CD4-positive, alpha-beta T cell treated with Interleukin-12 subunit alpha and Interleukin-12 subunit beta, for 1 hour (primary cell): Measurements from ENCODE around the gene METTL26.
"Not testable (repeated sequence)": the region's sequence is repeated elsewhere in the genome, so short reads cannot be mapped to it uniquely, and the experiment has no call there.

Source experiments
- DNase-seq: peaks from one replicate; pipeline ENCODE4 v3.0.0-alpha.2; 2020

The METTL26 gene

DNA sequence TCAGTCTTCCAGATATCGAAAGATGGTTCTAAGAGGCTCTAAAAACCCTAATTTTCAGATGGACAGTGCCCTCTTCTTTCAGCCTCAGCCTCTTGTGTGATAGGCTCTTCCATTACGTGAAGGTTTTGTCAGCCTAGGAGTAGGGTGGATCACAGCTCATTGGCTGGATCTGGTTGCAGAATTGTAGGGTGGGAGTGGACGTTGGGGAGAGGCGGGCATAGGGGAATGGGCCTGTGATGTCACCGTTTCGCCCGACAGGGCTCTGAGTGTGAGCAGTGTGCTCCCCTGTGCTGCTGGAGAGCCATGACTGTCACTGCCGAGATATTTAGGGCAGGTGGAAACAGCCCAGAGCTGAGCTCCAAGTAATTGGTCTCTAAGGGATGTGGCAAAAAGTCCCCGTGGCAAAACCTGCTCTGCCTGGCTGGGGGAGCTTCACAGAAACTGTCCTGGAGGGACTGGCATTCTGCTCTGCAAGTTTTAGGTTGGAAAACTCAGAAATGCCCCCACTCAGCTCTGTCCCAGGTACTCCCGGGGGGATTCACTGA, 11.5 kb downstream of the METTL26 start:
- DNase-seq, result no peak

DNA sequence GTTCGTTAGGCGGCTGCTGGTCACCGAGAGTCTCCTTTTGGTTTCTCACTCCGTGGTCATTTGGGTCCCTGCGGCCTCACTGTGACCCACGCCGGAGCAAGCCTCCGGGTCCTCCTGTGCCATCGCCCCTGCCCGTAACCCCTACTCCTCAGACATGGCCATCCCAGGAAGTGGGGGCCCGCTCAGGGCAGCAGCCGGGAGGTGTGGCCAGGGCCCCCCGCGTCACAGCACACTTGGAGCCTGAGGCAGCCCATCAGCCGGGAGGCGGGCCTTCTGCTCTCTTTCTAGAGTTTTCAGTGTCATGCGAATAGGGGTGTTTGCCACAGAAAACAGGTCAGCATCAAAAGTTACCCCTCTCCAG, 13.2 kb downstream of the METTL26 start:
- DNase-seq, result no peak

DNA sequence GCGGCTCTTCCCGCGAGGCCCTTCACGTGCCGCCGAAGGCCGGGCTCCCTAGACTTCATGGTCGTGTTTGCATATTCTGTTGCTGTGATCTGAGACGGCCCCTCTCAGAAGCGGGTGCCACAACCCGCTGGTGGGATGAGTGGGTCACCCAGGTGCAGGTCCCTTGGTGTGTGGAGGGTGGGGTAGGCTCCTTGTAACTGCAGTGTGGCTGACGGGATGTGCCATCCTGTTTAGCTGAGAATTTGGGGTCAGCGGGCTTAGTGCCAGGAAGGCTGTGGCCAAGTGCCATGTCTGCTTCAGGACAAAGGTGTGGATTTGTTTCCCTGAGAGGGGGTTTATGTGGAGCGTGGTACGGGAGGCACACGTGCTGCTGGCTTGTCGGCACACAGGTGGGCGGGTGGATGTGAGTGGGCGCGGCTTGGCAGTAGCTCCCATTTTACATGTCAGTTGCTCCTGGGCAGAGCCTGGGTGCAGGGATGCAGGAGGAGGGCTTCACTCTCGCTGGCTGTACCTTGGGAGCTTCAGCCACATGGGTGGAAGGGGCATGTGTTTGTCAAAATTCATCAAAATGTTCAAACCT, 14.5 kb downstream of the METTL26 start:
- DNase-seq, result no peak

DNA sequence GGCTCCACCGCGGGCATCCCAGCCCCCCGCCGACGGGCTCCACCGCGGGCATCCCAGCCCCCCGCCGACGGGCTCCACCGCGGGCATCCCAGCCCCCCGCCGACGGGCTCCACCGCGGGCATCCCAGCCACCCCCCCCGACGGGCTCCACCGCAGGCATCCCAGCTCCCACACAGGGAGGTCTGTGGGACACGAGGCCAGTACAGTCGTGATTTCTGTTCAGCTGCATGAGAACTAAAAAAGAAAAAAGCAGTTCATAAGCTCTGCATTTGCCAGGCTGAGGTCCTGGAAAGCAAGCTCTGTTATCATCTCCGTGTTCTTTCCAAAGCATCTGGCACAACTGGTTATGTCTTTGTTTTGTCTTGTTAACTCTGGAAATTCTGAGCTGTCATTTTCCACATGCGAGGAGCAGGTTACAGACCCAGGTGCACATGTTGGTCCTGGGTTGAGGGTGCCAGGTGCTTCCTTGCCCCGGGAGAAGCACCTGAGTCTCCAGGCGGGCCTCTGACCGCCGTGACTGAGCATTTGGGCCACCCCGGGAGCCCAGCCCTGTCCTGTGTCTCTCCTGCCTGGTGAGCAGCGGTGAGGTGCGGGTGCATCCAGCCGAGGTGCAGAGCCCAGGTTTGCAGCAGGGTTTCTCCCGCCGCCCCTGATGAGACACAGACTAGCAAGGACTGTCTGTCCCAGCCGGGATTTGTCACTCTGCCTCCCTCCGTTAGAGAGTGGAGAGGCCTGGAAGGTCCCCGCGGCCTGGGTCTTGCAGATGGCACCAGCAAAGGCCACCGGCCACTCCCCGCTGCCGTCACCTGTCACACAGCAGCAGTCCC, 15.2 kb downstream of the METTL26 start:
- DNase-seq, result no peak

DNA sequence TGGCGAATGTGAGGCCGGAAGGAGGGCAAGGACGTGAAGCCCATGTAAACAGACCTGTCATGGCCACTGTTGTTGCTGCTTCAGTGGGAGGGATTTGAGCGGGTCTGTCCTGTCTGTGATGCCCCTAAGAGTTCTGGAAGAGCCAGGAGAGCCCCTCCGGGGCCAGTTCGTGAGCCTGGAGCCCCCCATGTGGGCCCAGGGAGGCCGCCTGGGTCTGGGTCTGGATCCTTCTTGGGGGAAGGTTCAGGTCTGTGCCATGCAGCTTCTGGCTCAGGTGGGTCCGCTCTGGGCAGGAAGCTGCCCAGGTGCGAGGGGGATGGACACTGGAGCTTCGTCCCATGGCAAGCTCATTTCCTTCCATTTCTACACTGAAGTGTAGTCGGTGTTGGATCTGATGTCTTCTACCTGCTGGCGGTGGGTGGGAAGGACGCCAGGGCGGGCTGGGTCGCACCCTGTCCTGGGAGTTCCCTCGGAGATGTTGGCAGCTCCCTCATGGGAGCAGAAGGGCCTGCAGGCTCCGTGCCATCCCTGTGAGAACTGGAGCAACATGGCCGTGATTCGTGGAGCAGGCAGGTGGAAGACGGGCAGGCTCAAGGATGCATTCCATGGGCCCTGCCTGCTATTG, 16.5 kb downstream of the METTL26 start:
- no peak for DNase-seq

DNA sequence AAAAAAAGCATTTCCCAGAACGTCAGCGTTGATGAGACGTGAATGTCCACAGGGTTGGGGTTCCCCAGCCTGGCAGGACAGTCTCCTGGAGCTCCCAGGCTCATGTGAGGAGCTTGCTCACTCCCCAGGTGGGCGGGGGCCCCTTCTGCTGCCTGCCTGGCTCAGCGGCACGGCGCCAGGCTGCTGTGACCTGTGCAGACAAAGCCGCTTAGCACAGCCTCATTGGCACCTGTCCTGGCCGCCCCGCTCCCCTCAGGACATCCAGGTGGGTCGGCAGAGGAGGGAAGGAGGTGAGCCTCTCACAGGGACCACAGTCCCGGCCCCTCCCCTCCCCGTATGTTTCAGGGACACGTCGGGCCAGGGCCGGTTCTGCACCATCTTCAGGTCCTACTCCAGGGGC, 18.2 kb downstream of the METTL26 start:
- no peak for DNase-seq

DNA sequence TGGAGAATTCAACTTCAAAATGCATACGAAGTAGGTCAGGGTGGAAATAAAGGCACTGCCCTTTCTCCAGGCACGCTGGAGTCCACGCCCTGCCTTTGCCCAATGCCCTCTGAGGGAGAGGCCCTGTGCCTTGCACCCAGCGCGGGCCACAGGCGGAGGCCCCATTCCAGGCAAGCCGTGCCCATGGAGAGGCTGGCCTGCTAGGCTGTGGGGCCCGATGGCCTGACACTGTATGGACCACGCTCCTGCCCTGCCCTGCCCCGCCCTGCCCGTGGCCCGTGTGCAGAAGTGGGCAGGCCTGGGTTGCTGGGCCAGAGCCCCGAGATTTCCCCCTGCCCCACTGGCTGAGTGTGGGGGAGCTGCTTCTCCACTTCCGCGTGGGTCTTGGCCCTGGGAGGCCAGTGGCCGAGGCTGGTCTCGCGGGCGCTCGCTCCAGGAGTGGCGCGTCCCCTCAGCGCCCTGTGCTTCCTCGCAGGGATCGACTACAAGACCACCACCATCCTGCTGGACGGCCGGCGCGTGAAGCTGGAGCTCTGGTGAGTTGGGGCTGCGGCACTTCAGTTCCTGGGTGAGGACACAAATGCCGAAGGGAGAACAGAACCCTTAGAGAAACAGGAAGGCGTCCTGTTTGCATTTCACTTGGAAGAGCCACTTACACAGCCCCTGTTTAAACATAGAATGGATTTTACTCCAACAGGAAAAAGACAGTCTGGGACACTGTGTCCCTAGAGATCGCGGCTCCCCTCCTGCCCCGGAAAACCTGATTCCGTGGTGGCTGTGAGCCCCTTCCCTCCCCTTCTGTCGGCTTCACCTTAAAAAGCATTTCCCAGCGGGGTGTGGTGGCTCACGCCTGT, 19.1 kb downstream of the METTL26 start:
- DNase-seq, result no peak

DNA sequence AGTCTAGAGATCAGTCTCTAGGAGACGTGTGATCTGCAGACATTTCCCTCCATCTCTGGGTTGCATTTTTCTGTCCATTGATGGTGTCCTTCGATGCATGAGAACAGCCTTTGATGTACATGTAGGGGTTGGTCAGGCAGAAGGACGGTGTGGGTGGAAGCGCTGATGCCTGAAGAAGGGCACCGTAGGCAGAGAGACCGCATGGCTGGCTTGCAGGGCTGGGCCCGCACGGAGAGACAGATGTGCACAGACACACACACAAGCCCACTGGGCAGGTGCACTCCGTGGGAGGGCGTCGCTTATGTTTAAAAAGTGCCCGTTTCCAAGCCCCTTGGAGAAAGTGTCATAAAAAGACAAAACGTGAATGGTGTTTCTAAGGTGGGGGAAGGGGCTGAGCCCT, 21.0 kb downstream of the METTL26 start:
- DNase-seq, result no peak

DNA sequence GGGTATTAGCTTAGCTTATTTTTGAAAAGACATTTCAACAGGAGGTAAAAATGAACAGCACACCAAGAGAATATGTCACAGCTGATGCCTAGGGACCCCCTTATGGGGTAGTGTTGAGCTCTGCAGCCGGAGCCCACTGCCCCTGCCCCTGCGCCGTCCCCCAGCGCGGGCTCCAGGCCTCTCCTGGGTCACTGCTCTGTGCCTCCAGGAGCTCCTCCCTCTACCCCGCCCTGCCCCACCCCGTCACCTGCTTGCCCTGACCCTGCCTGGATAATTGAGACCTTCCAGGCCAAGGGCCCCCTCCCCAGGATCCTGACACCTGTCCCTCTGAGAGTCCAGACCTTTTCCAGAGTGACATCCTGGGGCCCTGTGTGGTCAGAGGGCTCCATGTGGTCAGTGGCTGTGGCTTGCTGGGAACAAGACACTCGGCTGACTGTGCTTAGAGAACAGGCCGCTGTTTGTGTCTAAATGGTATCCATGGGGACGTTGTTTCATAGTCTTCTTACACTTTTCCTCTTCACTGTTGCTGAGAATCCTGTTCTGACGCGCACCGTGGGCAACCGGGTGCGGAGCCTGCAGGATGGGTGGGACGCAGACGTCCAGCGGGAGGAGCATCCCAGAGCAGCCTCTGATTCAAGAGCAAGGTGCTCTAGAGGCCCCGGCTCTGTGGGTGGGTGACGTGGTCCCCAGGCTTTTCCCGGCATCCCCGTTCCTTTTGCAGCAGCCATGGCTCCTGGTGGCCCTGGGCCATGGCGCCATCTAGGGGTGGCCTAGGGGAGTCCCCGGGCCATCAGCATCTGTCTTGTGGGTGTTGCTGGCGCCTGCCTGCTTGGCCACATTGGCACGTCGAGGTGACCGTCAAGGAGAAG, 25.4 kb downstream of the METTL26 start:
- DNase-seq, result peak; percentile 62

DNA sequence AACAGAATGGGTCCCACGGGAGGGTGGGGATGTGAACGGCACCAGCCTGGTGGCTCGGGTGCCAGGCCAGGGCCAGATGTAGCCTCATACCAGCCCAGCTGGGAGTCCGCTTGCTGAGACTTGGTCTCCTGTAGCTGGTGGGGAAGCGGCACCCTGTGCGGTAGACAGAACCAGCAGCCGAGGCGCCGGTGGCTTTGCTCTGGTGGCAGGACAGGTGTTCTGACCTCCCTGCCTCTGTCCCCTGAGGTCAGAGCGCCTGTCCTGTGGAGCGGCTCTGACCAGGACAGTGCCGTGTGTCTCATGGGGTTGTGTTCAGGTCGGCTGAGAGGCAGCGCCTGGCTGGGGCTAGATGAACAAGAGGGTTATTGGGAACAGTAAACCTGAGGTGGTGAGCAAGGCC, 26.1 kb downstream of the METTL26 start:
- DNase-seq, result no peak

DNA sequence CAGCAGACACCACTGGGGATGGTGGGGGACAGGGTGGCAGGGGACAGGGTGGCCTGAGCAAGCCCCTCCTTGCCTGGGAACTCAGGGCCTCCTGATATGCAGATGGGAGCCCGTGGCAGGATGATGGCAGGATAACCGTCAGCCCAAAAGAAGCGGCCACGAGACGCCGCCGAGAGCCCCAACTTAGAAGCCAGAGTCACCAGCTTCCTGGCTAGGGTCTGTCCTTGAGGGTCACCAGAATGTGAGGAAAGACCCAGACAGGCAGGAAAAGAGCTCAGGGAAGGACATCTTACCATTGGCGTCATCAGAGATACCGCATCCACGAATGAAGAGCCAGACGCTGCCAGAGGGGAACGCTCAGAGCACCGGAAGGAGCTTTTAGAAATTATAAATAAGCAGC, 26.8 kb downstream of the METTL26 start:
- DNase-seq, result no peak

DNA sequence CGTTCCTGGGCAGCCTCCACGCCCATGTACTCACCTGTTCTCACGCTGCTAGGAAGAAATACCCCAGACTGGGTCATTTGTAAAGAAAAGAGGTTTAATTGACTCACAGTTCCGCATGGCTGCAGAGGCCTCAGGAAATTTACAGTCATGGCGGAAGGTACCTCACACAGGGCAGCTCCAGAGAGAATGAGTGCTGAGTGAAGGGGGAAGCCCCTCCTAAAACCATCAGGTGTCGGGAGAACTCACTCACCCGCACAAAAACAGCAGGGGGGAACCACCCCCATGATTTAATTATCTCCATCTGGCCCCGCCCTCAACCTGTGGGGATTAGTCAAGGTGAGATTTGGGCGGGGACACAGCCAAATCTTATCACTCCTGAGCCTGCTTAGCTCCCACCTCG, 28.1 kb downstream of the METTL26 start:
- no peak for DNase-seq

DNA sequence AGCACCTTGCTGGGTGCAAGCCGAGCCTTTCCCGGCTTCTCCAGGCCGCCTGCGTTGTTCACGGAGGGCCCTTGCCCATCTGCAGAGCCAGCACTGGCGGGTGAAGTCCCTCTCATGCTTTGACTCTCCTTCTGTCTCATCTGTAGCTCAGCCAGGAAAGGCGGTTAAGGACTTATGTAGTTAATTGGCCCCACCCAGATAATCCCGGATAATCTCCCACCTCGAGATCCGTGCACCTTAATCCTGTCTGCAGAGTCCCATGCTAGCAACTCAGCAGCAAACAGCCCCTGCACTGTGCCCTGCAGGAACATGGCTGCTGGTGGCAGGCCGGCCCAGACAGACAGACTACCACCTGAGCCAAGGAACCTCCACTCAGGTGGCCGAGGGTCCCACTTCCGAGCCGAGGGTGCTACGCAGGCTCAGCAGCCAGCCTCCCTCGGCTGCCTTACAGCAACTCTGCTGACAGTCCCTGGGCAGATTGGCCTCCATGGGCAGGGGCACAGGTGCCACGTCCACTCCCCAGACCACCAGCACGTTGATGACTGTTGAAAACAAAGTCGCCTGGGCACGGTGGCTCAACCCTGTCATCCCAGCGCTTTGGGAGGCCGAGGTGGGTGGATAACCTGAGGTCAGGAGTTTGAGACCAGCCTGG, 29.3 kb downstream of the METTL26 start:
- DNase-seq, result no peak

DNA sequence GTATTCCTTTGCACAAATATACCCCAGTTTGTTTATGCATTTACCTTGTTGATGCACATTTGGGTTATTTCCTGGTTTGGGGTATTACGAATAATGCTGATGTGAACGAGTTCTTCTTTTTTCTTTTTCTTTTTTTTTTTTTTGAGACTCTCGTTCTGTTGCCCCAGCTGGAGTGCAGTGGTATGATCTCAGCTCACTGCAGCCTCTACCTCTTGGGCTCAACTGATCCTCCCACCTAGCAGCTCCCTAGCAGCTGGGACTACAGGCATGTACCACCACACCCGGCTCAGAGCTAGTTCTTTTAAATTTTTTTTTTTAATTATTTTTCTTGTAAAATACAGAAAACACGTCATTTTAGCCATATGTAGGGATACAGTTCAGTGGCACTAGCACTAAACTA, 32.2 kb downstream of the METTL26 start:
- no peak for DNase-seq

DNA sequence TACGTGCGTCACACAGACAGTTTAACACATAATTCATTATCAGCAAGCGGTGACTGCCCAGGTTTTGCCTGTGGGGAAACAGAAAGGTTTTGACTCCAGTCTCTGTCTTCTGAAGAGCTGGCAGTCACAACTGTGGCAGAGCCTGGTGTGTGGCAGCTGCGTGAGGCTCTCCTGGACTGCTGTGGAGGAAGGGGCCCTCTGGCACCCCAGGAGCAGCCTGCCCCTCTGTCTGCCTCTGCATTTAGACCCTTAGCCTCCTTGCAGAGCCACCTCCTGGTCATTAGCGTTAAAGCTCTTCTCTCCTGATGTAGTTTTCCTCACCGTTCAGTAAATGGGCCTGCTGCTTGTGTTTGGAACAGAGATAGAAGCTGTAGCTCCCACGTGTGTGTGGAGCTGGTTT, 35.3 kb downstream of the METTL26 start:
- no peak for DNase-seq

DNA sequence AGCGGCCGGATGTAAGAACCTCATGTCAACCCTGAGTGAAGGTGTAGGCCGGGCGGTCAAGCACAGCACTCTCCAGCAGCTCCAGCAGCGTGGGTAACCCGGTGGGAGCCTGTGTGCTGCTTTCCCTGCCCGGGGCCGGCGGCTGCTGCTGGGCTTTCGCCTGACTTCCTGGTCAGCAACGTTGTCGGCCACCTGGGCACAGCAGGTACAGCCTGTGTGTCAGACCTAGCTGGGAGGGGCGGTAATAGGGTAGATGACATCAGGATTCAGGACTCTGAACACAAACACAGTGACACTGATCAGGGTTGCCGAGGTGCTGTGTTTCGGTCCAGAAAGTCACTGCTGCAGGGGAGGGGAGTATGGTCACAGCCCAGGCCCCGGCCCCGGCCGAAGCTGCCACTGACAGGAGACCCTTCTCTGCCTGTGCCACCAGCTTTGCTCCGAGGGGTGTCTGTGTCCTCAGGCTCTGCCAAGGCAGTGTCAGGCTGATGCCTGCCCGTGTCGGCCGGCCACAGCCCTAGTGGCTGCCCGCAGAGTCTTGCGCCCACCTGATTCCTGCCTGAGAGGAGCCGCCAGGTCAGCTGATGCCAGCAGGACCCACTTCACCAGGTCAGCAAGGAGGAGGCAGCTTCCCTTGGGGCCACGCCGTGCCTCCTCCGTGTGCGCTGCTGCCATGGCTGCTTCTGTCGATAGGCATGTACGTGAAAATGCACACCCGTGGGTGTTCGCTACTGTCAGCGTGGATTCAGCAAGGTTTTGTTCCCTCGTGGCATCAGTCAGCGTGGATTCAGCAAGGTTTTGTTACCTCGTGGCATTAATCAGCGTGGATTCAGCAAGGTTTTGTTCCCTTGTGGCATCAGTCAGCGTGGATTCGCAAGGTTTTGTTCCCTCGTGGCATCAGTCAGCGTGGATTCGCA, 37.0 kb downstream of the METTL26 start:
- DNase-seq, result no peak

DNA sequence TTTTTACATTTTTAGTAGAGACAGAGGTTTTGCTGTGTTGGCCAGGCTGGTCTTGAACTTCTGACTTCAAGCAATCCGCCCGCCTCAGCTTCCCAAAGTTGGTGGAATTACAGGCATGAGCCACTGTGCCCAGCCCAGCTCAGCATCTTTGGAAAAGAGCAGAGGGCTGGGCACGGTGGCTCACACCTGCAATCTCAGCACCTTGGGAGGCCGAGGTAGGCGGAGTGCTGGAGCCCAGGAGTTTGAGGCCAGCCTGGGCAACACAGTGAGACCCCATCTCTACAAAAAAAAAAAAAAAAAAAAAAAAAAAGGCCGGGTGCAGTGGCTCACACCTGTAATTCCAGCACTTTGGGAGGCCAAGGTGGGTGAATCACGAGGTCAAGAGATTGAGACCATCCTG, 38.5 kb downstream of the METTL26 start:
- not testable (repeated sequence) for DNase-seq

DNA sequence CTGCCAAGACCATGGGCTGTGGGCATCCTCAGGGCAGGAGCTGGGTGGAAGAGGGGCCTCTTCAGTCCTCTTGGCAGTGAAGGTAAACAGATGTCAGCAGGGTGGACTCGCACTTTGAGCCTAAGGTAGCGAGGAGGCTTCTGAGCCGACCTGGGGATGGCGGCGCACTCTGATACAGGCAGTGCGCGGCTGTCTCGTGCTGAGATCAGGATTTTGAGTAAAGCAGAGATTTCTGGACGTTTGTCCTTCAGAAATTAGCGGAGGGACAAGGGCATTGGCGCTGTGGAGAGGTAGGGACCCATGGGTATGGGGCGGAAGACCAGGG, 39.4 kb downstream of the METTL26 start:
- no peak for DNase-seq

DNA sequence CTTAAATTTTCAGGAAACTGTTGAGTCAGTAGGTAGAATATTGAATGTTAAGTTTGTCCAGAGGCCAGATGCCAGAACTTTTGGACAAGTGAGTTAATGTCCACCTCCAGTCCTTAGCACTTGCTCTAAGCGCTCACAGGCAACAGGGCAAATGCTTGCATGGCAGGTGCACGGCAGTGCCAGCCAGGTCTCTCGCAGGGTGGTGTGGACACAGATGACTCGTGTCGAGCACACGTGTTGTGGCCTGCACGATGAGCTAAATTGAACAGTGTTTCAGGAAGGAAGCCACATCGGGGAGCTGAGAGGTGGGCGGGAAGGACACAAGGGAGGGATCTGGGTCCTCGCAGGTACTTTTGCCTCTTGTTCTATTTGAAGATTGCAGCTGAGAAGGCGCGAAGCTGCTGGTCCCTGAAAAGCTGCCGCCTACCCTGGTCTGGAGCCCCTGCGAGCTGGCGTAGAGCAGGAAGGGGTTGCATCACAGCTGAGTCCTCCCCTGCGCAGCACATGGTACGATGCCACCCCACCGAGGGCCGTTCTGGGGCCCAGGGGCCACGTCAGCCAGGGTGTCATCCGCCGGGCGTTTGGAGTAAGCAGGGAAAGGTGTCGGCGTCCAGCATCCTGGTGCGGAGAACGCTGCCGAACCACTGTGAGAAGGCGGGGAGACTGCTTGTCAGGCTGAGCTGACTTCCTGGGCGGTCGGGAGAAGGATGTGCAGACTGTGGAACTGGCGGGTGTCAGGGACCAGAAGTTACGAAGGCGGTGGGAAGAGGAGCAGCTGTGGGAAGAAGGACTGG, 40.0 kb downstream of the METTL26 start:
- DNase-seq, result no peak

DNA sequence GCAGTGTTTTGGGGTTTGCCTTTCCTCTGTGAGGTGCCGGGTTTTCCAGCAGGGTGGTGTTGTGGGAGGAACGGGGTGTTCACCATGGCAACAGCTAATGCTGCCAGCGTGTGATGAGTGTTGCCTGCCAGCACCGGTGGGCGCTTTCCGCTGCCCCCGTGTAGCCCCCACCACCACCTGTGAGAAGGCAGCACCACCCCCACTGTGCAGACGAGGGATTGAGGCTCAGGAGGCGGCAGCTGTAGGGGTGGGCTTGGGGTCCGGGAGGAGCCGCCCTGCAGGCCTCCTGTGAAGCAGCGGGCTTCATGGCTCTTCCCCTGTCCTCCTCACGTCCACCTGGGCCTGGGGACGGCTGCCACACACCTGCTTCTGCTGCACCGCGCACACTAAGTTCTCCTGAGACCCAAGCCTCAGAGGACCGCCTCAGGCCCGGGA, 41.0 kb downstream of the METTL26 start:
- DNase-seq, result no peak
